Activated CD4-positive, alpha-beta T cell treated with anti-CD3 and anti-CD28 coated beads, Interleukin-10, Interleukin-2, amounts not matched to agents 100 ng/mL and 50 ng/mL, durations not matched to agents 16 hours and 8 hours (primary cell): ENCODE results near the gene DHX35.
A peak's percentile ranks its signal among the peaks of the same experiment; 100 is the strongest.

Experiments used
- DNase-seq: peaks from one replicate; pipeline ENCODE4 v3.0.0-alpha.2; 2020

Gene DHX35

GRCh38 chr20:39032997-39033396 lies 70.9 kb downstream of the DHX35 start:
- no peak for DNase-seq

- DNase-seq, result no peak
These were observed 73.9 kb downstream of the DHX35 start for GRCh38 chr20:39036011-39036410.

GRCh38 chr20:39036851-39037250 lies 74.7 kb downstream of the DHX35 start:
- no peak for DNase-seq

GRCh38 chr20:39038047-39038446 lies 75.9 kb downstream of the DHX35 start:
- DNase-seq, result no peak

- no peak for DNase-seq
These were observed 76.4 kb downstream of the DHX35 start for GRCh38 chr20:39038495-39038894.

- DNase-seq, result no peak
These were observed 77.1 kb downstream of the DHX35 start for GRCh38 chr20:39039261-39039660.

GRCh38 chr20:39040116-39040515 lies 78.0 kb downstream of the DHX35 start:
- DNase-seq, result no peak

- DNase-seq, result no peak
These were observed 78.9 kb downstream of the DHX35 start for GRCh38 chr20:39041067-39041466.

GRCh38 chr20:39042279-39043150 lies 80.4 kb downstream of the DHX35 start:
- no peak for DNase-seq

GRCh38 chr20:39044501-39044900 lies 82.4 kb downstream of the DHX35 start:
- no peak for DNase-seq

- DNase-seq, result no peak
These were observed 83.5 kb downstream of the DHX35 start for GRCh38 chr20:39045676-39046075.

- DNase-seq, result no peak
These were observed 85.4 kb downstream of the DHX35 start for GRCh38 chr20:39047417-39047985.

- peak; percentile 83 for DNase-seq
These were observed 86.0 kb downstream of the DHX35 start for GRCh38 chr20:39048000-39048696.

GRCh38 chr20:39049148-39049547 lies 87.0 kb downstream of the DHX35 start:
- no peak for DNase-seq

GRCh38 chr20:39049684-39050554 lies 87.8 kb downstream of the DHX35 start:
- DNase-seq, result peak; percentile 87

- DNase-seq, result no peak
These were observed 88.4 kb downstream of the DHX35 start for GRCh38 chr20:39050555-39050902.

GRCh38 chr20:39052676-39053075 lies 90.5 kb downstream of the DHX35 start:
- no peak for DNase-seq

GRCh38 chr20:39057143-39057542 lies 95.0 kb downstream of the DHX35 start:
- DNase-seq, result no peak

GRCh38 chr20:39057911-39058310 lies 95.8 kb downstream of the DHX35 start:
- no peak for DNase-seq

GRCh38 chr20:39059036-39059435 lies 96.9 kb downstream of the DHX35 start:
- no peak for DNase-seq

- DNase-seq, result no peak
These were observed 104.5 kb downstream of the DHX35 start for GRCh38 chr20:39066471-39067242.

- no peak for DNase-seq
These were observed 105.5 kb downstream of the DHX35 start for GRCh38 chr20:39067526-39068216.
